ENCODE data around the gene PGA5.

DNA sequence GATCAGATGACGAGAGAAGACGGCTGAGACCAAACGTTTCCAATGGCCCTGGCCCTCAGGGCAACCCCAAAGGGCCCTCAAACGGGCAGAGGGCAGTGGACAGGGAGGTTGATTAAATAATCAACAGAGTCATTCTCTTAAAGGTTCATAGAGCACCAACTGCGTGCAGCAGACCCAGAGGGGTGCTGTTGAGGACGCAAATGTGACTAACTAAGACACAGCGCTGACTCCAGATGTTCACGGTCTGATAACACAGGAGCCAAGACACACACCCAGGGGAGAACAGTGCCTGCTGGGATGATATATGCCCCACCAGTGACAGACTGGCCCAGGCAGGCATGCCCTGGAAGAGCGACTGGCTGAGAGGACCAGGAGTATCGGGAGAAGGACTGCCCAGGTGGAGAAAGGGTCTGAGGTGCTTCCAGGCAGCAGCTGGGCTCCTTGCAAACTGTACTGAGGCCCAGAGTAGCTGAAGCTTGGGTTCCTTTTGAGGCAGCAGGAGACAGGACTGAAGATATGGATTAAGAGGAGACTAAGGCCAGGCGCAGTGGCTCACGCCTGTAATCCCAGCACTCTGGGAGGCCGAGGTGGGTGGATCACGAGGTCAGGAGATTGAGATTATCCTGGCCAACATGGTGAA lies 46.5 kb downstream of the PGA5 start:
- TF ChIP-seq, protein P1, sequence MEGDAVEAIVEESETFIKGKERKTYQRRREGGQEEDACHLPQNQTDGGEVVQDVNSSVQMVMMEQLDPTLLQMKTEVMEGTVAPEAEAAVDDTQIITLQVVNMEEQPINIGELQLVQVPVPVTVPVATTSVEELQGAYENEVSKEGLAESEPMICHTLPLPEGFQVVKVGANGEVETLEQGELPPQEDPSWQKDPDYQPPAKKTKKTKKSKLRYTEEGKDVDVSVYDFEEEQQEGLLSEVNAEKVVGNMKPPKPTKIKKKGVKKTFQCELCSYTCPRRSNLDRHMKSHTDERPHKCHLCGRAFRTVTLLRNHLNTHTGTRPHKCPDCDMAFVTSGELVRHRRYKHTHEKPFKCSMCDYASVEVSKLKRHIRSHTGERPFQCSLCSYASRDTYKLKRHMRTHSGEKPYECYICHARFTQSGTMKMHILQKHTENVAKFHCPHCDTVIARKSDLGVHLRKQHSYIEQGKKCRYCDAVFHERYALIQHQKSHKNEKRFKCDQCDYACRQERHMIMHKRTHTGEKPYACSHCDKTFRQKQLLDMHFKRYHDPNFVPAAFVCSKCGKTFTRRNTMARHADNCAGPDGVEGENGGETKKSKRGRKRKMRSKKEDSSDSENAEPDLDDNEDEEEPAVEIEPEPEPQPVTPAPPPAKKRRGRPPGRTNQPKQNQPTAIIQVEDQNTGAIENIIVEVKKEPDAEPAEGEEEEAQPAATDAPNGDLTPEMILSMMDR (IDR thresholded peaks at IDR 0.05): no peak
- no peak for TF ChIP-seq EZH2phosphoT487 (IDR thresholded peaks at IDR 0.05)
